IPS-11a (cell line): ENCODE measurements around the gene SPRED1.

Experiments used
- H3K4me3 ChIP-seq: one replicate; pipeline ENCODE4 v1.5.1; 2013; ENCODE audit warnings: low read depth, low read length, control low read depth

The SPRED1 gene

GRCh38 chr15:38344351-38344750, 91.7 kb downstream of the SPRED1 start:
- H3K4me3 ChIP-seq, result no peak overlapping the region

- H3K4me3 ChIP-seq, result no peak overlapping the region
Measured at GRCh38 chr15:38349251-38349650, 96.6 kb downstream of the SPRED1 start.

- H3K4me3 ChIP-seq, result no peak overlapping the region
Measured at GRCh38 chr15:38351466-38351865, 98.8 kb downstream of the SPRED1 start.

GRCh38 chr15:38354315-38354929, 101.8 kb downstream of the SPRED1 start:
- H3K4me3 ChIP-seq, result no peak overlapping the region

- no peak overlapping the region for H3K4me3 ChIP-seq
Measured at GRCh38 chr15:38362355-38362754, 109.7 kb downstream of the SPRED1 start.

- H3K4me3 ChIP-seq, result no peak overlapping the region
Measured at GRCh38 chr15:38367476-38367875, 114.8 kb downstream of the SPRED1 start.

GRCh38 chr15:38369936-38370478, 117.4 kb downstream of the SPRED1 start:
- H3K4me3 ChIP-seq, result no peak overlapping the region

- no peak overlapping the region for H3K4me3 ChIP-seq
Measured at GRCh38 chr15:38373016-38373415, 120.4 kb downstream of the SPRED1 start.

GRCh38 chr15:38374029-38374428, 121.4 kb downstream of the SPRED1 start:
- no peak overlapping the region for H3K4me3 ChIP-seq

GRCh38 chr15:38374556-38374955, 121.9 kb downstream of the SPRED1 start:
- no peak overlapping the region for H3K4me3 ChIP-seq

GRCh38 chr15:38376081-38376480, 123.4 kb downstream of the SPRED1 start:
- no peak overlapping the region for H3K4me3 ChIP-seq

- no peak overlapping the region for H3K4me3 ChIP-seq
Measured at GRCh38 chr15:38377636-38378035, 125.0 kb downstream of the SPRED1 start.

GRCh38 chr15:38378161-38378560, 125.5 kb downstream of the SPRED1 start:
- no peak overlapping the region for H3K4me3 ChIP-seq

- no peak overlapping the region for H3K4me3 ChIP-seq
Measured at GRCh38 chr15:38389924-38390542, 137.4 kb downstream of the SPRED1 start.

GRCh38 chr15:38391191-38391590, 138.6 kb downstream of the SPRED1 start:
- no peak overlapping the region for H3K4me3 ChIP-seq

GRCh38 chr15:38398134-38398533, 145.5 kb downstream of the SPRED1 start:
- no peak overlapping the region for H3K4me3 ChIP-seq

GRCh38 chr15:38401106-38401505, 148.5 kb downstream of the SPRED1 start:
- H3K4me3 ChIP-seq, result no peak overlapping the region

GRCh38 chr15:38401701-38402100, 149.1 kb downstream of the SPRED1 start:
- H3K4me3 ChIP-seq, result no peak overlapping the region

- no peak overlapping the region for H3K4me3 ChIP-seq
Measured at GRCh38 chr15:38406436-38406835, 153.8 kb downstream of the SPRED1 start.
